Measurements from ENCODE around the gene NAXD. TPM values are rescaled to one million over a fixed set of nuclear protein-coding genes. Genes with fewer than 3 reads are reported as not detected.
"Not testable (repeated sequence)": the region's sequence is repeated elsewhere in the genome, so short reads cannot be mapped to it uniquely, and the experiment has no call there.

Gene NAXD
- total RNA-seq, 1 experiment from 2014 or later = 9.4 TPM

DNA sequence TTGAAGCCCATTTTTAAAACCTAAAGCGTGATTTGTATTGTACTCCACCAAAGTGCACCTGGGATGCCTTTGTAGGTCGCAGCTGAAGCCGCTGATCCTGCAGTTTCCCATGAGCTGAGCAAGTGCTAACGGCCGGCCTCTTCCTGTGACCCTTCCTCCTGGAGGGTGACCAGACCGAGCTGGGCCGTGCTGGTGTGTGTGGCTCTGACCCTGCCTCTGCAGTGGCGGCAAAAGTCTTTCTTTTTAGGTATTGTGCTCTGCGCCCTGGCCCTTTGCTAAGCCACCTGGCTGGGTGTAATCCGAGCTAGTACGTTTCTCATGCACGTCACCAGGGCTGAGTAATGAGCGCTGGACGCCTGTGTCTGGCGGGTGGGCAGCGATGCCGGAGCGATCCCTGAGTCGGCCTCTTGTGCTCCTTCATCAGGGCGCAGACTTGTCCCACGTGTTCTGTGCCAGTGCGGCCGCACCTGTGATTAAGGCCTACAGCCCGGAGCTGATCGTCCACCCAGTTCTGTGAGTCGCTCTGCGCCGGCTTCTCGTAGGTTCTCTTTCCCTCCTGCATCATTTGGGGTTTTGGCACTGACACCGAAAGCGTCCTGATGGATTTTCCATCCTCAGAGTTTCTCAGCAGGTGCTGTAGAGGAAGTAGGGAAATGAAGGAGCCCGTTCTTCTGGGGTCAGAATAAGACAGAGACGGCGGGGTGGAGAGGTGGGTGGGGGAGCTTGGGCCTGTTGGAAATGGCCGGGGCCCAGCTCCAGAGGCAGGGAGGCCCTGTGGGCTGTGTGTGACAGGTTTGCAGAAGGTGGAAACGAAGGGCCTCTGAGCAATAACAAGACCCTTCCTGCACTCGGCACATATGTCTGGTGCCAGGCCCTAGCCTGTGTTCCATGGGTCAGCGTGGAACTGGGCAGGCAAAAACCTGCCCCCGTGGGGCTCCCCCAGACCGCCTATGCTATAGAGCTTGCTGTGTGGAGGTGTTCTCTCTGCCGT is 9.7 kb downstream of the NAXD start:
- DNase-seq (ENCODE audit: low read depth) = no peak
- in situ Hi-C loops (cut with HindIII; ENCODE audit: low pct_unique_long_range_greater_than_20kb, low sequenced_read_pairs) = no loop called here

DNA sequence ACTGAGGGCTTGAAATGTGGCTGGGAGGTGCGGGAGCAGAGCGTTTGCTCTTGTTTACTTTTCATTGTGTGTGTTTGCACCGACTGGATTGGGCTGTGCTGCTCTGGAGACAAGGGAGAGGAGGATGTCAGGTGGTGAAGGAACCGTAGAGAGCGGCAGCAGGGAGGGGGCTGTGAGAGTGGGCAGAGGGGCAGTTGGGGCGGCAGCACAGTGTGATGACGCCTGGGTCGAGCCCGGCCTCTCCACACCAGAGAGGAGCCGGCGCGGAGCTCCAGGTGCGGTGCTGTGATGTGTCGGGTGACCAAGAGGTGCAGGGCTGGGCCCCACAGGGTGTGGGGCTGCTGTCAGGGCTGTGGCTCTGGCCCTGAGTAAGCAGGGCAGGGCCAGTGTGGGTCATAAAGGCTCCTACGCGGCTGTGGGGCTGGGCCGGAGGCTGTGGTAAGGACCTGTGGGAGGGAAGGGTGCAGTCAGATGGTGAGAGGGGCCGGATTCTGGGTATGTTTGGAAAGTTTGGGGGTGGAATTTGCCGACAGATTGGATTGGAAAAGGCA is 10.5 kb downstream of the NAXD start:
- in situ Hi-C loops (cut with HindIII; ENCODE audit: low pct_unique_long_range_greater_than_20kb, low sequenced_read_pairs) = no loop called here
- DNase-seq (ENCODE audit: low read depth) = no peak

- in situ Hi-C loops (cut with HindIII; ENCODE audit: low pct_unique_long_range_greater_than_20kb, low sequenced_read_pairs) = no loop called here
Measured at GRCh38 chr13:110626521-110626920, 11.2 kb downstream of the NAXD start.

GRCh38 chr13:110627351-110627750 is 12.0 kb downstream of the NAXD start:
- in situ Hi-C loops (cut with HindIII; ENCODE audit: low pct_unique_long_range_greater_than_20kb, low sequenced_read_pairs) = no loop called here
- DNase-seq (ENCODE audit: low read depth) = no peak

More at GRCh38 chr13:110626521-110626920, 11.2 kb downstream of the NAXD start:
- DNase-seq (ENCODE audit: low read depth) = no peak

- no peak for DNase-seq (ENCODE audit: low read depth)
- in situ Hi-C loops (cut with HindIII; ENCODE audit: low pct_unique_long_range_greater_than_20kb, low sequenced_read_pairs) = no loop called here
Measured at GRCh38 chr13:110627761-110628476, 12.6 kb downstream of the NAXD start.

DNA sequence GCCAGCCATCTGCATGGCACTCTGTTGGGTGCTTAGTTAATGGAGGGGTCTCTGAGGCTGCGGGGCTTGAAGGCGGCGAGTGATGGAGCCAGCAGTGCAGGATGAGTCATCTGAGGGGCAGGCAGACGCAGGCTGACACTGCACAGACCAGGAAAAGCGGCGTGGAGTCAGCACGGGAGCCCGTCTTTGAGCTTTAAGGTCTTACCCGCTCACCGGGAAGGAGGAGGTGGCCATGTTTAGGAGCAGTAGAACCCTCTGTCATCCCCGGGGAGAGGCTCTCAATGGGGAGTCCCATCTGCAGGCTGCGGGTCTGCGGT is 13.1 kb downstream of the NAXD start:
- in situ Hi-C loops (cut with HindIII; ENCODE audit: low pct_unique_long_range_greater_than_20kb, low sequenced_read_pairs) = no loop called here
- no peak for DNase-seq (ENCODE audit: low read depth)

DNA sequence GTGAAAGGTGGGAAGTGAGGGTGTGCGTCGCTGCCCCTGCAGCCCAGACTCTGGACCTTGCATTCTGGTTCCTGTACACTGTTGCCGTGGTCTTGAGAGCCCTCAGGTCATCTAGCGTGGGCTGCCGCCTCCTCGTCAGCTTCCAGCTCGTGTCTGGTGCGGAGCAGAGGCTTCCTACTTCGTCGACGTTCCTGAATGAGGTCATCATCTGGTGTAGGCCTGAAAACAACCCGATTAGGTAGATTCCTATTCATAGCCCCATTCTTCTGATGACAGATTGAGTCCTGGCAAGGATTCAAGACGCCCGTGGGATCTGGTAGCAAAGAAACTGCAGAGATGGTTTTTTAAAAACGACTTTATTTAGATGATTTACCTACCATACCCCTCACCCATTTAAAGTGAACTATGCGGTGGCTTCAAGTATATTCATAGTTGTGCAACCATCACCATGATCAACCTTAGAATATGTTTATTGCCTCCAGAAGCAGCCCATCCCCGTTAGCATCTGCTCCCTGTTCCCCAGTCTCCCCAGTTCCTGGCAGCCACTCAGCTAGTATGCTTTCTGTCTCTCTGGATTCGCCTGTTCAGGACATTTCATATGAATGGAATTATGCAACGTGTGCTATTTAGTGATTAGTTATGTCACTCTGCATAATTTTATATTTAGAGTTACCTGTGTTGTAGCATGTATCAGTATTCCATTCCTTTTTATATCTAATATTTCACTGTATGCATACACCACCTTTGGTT is 13.8 kb downstream of the NAXD start:
- in situ Hi-C loops (cut with HindIII; ENCODE audit: low pct_unique_long_range_greater_than_20kb, low sequenced_read_pairs) = no loop called here
- DNase-seq (ENCODE audit: low read depth) = no peak

DNA sequence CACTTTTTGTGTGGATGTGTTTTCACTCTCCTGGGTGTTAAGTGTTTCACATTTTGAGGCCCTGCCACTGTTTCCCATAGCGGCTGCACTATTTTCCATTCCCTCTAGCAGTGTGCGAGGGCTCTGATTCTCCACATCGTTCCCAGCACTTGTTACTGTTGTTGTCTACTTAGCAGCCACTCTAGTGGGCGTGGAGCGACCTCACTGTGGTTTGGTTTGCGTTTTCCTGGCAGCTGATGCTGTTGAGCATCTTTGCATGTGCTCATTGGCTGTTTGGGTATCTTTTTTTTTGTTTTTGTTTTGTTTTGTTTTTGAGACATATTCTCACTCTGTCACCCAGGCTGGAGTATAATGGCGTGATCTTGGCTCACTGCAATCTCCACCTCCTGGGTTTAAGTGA is 14.4 kb downstream of the NAXD start:
- DNase-seq (ENCODE audit: low read depth) = no peak
- in situ Hi-C loops (cut with HindIII; ENCODE audit: low pct_unique_long_range_greater_than_20kb, low sequenced_read_pairs) = no loop called here

DNA sequence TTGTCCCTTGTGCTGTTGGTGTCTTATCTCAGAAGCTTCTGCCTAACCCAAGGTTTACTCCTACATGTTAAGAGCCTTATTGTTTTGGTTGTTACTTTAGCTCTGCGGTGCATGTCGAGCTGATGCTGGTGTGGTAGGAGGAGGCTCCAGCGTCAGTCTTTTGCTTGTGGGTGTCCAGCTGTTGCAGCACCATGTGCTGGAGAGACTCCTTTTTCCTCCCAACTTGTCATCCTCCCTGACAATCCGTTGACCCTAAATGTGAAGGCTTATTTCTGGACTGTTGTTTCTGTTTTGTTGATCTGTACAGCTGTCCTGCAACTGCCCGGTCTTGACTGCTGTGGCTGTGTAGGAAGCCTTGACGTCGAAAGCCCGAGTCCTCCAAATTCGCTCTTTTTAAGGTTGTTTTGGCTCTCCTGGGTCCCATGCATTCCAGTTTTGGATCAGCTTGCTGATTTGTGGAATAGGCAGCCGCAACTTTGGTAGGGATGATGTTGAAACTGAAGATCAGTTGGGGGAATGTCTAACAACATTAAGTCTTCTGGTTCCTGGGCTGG is 15.3 kb downstream of the NAXD start:
- in situ Hi-C loops (cut with HindIII; ENCODE audit: low pct_unique_long_range_greater_than_20kb, low sequenced_read_pairs) = no loop called here
- no peak for DNase-seq (ENCODE audit: low read depth)

DNA sequence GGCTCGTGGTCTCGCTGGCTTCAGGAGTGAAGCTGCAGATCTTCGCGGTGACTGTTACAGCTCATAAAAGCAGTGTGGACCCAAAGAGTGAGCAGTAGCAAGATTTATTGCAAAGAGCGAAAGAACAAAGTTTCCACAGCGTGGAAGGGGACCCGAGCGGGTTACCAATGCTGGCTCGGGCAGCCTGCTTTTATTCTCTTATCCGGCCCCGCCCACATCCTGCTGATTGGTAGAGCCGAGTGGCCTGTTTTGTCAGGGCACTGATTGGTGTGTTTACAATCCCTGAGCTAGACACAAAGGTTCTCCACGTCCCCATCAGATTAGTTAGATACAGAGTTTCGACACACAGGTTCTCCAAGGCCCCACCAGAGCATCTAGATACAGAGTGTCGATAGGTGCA is 16.9 kb downstream of the NAXD start:
- in situ Hi-C loops (cut with HindIII; ENCODE audit: low pct_unique_long_range_greater_than_20kb, low sequenced_read_pairs) = not testable (repeated sequence)

GRCh38 chr13:110633776-110634175 is 18.4 kb downstream of the NAXD start:
- DNase-seq (ENCODE audit: low read depth) = no peak
- in situ Hi-C loops (cut with HindIII; ENCODE audit: low pct_unique_long_range_greater_than_20kb, low sequenced_read_pairs) = no loop called here

More for the DNA sequence above, 16.9 kb downstream of the NAXD start:
- not testable (repeated sequence) for DNase-seq (ENCODE audit: low read depth)

DNA sequence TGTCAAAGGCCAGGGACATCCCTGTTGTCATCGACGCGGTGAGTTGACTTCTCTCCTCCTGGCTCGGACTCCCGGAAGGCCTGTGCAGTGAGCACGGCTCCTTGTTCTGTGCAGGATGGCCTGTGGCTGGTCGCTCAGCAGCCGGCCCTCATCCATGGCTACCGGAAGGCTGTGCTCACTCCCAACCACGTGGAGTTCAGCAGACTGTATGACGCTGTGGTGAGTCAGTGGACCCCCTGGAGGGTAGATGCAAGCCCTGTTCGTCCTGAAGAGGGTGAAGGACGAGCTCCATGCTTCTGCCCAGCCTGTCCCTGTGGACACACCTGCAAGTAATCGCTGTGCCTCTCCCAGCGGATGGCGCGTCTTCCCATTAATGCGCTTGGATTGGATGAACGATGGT is 19.2 kb downstream of the NAXD start:
- DNase-seq (ENCODE audit: low read depth) = peak; percentile 15
- in situ Hi-C loops (cut with HindIII; ENCODE audit: low pct_unique_long_range_greater_than_20kb, low sequenced_read_pairs) = no loop called here

DNA sequence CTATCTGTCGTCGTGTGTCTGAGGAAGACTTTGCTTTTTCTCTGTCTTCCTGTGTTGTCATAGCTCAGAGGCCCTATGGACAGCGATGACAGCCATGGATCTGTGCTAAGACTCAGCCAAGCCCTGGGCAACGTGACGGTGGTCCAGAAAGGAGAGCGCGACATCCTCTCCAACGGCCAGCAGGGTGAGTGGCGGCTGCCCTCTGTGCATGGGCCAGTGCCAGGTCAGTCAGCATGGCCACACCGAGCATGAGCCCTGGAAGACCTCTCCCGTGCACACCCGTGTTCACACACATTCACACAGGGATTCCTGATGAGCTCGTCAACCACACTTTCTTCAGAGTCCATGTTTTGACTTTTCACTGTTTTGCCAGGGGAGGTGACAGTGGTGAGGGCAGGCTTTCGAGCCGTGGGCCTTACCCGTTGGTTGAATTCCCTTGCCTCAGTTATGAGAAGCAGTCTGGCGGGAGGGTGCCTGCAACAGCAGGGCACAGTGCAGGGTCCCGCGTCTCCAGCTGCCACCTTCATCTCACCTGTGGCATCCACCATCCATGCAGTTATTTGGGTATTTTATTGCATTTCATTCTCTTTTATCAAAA is 20.2 kb downstream of the NAXD start:
- in situ Hi-C loops (cut with HindIII; ENCODE audit: low pct_unique_long_range_greater_than_20kb, low sequenced_read_pairs) = no loop called here

DNA sequence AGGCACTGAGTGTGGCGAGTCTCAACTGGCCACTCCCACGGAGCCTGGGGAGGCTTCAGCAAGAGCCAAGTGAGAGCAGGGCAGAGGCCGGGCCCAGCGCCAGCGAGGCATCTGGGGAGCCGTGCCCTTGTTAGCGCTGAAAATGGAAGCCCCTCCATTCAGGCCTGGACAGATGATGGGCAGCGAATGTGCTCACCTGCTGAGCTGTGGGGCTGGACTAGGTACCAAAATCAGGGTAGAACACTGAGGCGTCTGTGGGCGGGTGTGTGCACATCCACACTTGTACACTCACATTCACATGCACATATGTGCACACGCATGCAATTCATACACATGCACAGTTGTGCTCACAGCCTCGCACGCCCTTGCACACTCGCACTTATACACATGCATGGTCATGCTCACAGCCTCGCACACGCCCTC is 20.7 kb downstream of the NAXD start:
- no peak for DNase-seq (ENCODE audit: low read depth)
- in situ Hi-C loops (cut with HindIII; ENCODE audit: low pct_unique_long_range_greater_than_20kb, low sequenced_read_pairs) = no loop called here

More for the DNA sequence above, 20.2 kb downstream of the NAXD start:
- no peak for DNase-seq (ENCODE audit: low read depth)

- no peak for DNase-seq (ENCODE audit: low read depth)
- in situ Hi-C loops (cut with HindIII; ENCODE audit: low pct_unique_long_range_greater_than_20kb, low sequenced_read_pairs) = no loop called here
Measured at GRCh38 chr13:110636701-110637201, 21.4 kb downstream of the NAXD start.

GRCh38 chr13:110637275-110637674 is 21.9 kb downstream of the NAXD start:
- in situ Hi-C loops (cut with HindIII; ENCODE audit: low pct_unique_long_range_greater_than_20kb, low sequenced_read_pairs) = no loop called here

DNA sequence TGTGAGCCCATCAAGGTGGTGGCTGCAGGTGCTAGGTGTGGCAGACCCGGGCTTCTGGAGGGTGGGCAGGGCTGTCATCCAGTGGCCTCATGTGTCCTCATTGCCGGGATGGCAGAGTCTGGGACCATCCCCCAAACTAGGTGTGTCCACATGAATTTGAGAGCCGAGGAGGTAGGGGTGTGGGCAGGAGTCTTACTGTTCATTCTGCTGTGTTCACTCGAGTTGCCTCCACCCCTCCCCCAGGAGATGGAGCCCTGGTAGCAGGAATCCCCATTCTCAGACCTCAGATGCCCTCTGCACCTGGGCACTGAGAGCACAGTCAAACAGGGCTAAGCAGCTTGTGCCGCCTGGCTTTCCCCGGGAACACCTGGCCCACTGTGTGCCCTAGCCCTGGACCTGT is 22.4 kb downstream of the NAXD start:
- in situ Hi-C loops (cut with HindIII; ENCODE audit: low pct_unique_long_range_greater_than_20kb, low sequenced_read_pairs) = no loop called here
- no peak for DNase-seq (ENCODE audit: low read depth)

More at GRCh38 chr13:110637275-110637674, 21.9 kb downstream of the NAXD start:
- no peak for DNase-seq (ENCODE audit: low read depth)

DNA sequence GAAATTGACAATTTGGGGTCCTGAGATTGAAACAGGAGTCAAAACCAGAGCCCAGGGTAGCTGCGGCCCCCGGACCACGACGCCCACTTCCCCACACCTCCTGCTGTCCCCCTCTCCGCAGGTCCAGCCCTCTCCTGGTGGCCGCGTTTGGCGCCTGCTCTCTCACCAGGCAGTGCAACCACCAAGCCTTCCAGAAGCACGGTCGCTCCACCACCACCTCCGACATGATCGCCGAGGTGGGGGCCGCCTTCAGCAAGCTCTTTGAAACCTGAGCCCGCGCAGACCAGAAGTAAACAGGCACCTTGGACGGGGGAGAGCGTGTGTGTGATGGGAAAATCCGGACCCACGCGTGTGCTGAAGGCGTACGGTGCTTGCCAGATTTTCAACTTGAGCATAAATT is 22.9 kb downstream of the NAXD start:
- in situ Hi-C loops (cut with HindIII; ENCODE audit: low pct_unique_long_range_greater_than_20kb, low sequenced_read_pairs) = no loop called here

More for the DNA sequence above, 22.9 kb downstream of the NAXD start:
- no peak for DNase-seq (ENCODE audit: low read depth)

All from Caki2 (cell line).